Muscle layer of colon (tissue), 2 donors: ENCODE results near the gene LCK.

Experiments
- H3K27ac ChIP-seq: one replicate; pipeline ENCODE4 v1.7.0; 2013; ENCODE audit warnings: low read depth, mild to moderate bottlenecking, low read length, moderate library complexity
- H3K27me3 ChIP-seq, 2 donors: one replicate each; pipeline ENCODE4 v1.7.0; 2013; ENCODE audit warnings: low read length in 2 of 2, mild to moderate bottlenecking in 2 of 2; ENCODE audit not compliant: insufficient read depth in 2 of 2, control insufficient read depth in 1 of 2
- H3K36me3 ChIP-seq: one replicate; pipeline ENCODE4 v1.7.0; 2013; ENCODE audit warnings: mild to moderate bottlenecking, low read length; ENCODE audit not compliant: insufficient read depth
- H3K4me1 ChIP-seq: one replicate; pipeline ENCODE4 v1.7.0; 2013; ENCODE audit warnings: mild to moderate bottlenecking, low read length; ENCODE audit not compliant: insufficient read depth
- H3K4me3 ChIP-seq, 2 donors: one replicate each; pipeline ENCODE4 v1.7.0; 2013; ENCODE audit warnings: low read length in 2 of 2, low read depth in 1 of 2, mild to moderate bottlenecking in 1 of 2, moderate library complexity in 1 of 2
- H3K9ac ChIP-seq: one replicate; pipeline ENCODE4 v1.7.0; 2013; ENCODE audit warnings: low read length
- H3K9me3 ChIP-seq: one replicate; pipeline ENCODE4 v1.7.0; 2013; ENCODE audit warnings: mild to moderate bottlenecking, low read length
- donor health status: abdominal sarcoma.
- donor health status: Adenocarcinoma of cecum.

LCK gene

DNA sequence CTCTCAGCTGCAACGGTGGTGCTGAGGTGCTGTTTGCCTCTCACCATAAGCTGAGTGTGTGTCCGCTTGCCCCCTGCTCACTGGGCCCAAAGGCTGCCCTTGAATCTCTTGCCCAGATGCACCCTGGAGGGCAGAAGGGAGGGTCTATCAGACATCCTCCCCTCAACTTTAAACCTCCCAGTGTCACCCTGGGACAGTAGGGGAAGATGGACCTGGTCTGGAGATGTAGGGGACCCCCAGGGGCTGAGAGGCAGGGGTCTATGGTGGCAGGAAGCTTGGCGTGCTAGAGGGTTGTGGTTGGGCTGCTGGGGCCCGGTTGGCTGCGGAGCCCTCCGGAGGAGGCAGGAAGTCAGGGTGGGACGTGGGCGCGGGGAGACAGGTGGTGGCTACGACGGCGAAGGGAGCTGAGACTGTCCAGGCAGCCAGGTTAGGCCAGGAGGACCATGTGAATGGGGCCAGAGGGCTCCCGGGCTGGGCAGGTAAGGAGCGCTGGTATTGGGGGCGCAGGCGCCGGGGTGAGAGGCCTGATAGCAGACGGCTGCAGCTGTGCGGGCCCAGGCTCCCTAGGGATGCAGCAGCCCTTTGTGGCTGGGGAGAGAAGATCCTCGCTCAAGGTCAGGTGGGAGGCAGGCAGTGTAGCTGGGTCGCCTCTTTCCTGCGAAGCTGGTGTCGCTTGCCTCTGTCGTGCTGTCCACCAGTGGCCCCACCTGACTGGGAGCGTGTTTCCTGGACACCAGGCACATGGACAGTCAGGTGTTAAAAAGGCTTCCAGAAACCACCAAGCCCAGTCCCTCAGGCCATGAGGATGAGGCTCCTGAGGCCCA is at the start of gene LCK:
Gene LCK, plus strand, starts transcription at position 373 of the 824 bp plus-strand sequence. CDS start 23,065 bp downstream, outside the sequence.
- H3K4me1 ChIP-seq = peaks cover 27% of the 10 kb centered on the region
- no peaks in the 10 kb centered on the region for H3K9me3 ChIP-seq
- no peak within 1 kb of the TSS for H3K27ac ChIP-seq
- no peak within 1 kb of the TSS for H3K9ac ChIP-seq
- no peaks in the 10 kb centered on the region for H3K36me3 ChIP-seq
- no peaks in the 10 kb centered on the region for H3K27me3 ChIP-seq
- H3K4me3 ChIP-seq = no peak within 1 kb of the TSS

DNA sequence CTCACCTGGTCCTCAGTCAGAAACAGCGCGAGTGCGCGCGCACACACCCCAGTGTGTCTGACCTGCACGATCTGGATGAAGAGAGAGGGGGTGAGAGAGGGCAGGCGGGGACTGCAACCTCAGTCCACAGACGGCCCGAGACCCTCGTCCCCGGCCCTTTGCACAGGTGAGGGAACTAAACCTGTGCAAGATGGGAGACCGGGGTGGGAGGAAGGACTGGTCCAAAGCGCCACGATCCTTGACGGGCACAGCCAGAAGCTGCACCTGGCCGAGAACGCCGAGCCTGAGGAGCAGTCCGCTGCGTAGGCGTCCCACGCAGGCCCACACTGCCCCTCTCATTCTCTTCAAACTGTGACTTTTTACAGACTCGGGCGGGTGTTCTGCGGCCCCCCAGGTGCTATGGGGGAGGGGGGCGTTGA is 46.1 kb upstream of the LCK start:
- peaks cover 28% of the 10 kb centered on the region for H3K4me1 ChIP-seq
- H3K9me3 ChIP-seq = no peaks in the 10 kb centered on the region
- H3K27ac ChIP-seq = peak overlapping the region; percentile 78
- no peak overlapping the region for H3K9ac ChIP-seq
- H3K36me3 ChIP-seq = no peaks in the 10 kb centered on the region
- peak overlapping the region; percentile 72 to 79 for H3K4me3 ChIP-seq
- no peaks in the 10 kb centered on the region for H3K27me3 ChIP-seq

DNA sequence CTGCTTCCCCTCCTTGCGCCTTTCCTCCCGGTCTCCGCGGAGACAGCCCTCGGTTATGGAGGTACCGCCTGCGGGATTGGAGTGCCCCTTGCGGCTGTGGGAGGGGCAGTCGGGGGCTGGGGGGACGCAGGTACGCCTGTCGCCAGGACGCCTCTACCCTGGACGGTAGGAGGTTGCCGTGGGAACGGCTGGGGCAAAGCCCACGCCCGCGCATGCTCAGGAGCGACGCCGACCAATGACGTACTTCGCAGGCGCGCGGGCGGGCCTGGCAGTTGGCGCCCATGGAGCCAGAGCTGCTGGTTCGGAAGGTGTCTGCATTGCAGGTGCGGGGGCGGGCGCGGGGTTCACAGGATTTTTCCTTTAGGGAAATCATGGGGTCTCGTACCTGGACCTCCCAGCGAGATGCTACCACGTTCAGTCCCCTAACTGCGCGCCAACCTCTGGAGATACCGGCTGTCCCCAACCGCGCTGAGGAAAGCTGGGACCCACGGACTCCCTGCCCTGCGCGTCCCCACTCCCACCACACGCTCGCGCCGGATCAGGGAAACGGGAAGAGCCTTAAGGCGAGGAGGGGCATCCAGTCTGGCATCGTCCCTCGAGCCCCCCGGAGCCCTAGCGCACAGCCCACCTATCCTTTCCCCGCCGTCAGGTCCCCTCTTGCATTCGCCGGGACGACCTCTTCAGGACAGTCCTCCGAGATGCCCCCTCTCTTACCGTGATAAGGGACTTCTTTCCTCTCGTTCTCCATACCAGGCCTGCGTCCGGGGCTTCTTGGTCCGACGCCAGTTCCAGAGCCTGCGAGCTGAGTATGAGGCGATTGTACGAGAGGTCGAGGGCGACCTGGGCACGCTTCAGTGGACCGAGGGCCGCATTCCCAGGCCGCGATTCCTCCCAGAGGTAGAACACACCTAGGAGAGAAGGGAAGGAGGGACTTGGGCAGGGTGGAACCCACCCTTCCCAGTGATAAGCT is 45.4 kb upstream of the LCK start, which contains the start of gene IQCC:
Gene IQCC, plus strand, starts transcription at position 271 of the 970 bp plus-strand sequence. Its CDS starts 11 bp downstream, at position 282.
- Histone ChIP-seq H3K9ac (peak within 1 kb of the TSS; percentile 78), H3K4me3 (peak within 1 kb of the TSS; percentile 72 to 79), H3K4me1 (peaks cover 26% of the 10 kb centered on the region), H3K9me3 (no peaks in the 10 kb centered on the region), H3K36me3 (no peaks in the 10 kb centered on the region), H3K27ac (peak within 1 kb of the TSS; percentile 78), H3K27me3 (no peaks in the 10 kb centered on the region)

DNA sequence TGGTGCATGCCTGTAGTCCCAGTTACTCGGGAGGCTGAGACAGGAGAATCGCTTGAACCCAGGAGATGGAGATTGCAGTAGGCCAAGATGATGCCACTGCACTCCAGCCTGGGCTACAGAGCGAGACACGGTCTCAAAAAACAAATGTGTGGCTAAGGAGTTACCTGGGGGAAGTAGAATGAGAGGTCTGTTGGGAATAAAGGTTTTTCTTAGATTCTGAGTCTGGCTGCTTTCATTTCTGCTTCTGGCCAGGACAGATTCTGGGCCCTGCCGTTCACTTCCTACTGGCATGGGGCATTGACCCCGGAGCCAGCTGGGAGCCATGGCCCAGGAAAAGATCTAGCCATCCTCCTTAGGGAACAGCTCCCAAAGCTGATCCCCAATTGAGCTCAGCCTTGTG is 42.6 kb upstream of the LCK start:
- Histone ChIP-seq H3K27ac (no peak overlapping the region), H3K9me3 (no peaks in the 10 kb centered on the region), H3K4me1 (peaks cover 16% of the 10 kb centered on the region), H3K4me3 (no peak overlapping the region), H3K36me3 (no peaks in the 10 kb centered on the region), H3K27me3 (no peaks in the 10 kb centered on the region), H3K9ac (no peak overlapping the region)

DNA sequence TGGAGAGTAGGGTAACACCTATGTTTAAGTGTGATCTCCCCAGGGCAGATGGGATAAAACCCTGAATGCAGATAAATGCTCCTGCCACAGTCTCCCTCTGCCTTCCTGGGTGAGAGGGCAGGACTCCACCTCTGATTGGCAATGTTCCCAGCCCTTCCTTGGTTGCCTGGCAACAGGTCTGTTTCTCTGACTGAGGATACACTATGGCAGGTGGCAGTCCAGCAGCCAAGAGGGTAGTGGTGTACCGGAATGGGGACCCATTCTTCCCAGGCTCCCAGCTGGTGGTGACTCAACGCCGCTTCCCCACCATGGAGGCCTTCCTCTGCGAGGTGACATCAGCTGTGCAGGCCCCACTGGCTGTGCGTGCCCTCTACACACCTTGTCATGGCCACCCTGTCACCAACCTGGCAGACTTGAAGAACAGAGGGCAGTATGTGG is 42.2 kb upstream of the LCK start, which contains the start of gene DCDC2B:
Gene DCDC2B, plus strand, starts transcription at position 199 of the 438 bp plus-strand sequence. Its CDS starts 5 bp downstream, at position 204.
- H3K27me3 ChIP-seq = no peaks in the 10 kb centered on the region
- no peak within 1 kb of the TSS for H3K4me3 ChIP-seq
- no peak within 1 kb of the TSS for H3K9ac ChIP-seq
- H3K9me3 ChIP-seq = no peaks in the 10 kb centered on the region
- peaks cover 16% of the 10 kb centered on the region for H3K4me1 ChIP-seq
- no peak within 1 kb of the TSS for H3K27ac ChIP-seq
- H3K36me3 ChIP-seq = no peaks in the 10 kb centered on the region

DNA sequence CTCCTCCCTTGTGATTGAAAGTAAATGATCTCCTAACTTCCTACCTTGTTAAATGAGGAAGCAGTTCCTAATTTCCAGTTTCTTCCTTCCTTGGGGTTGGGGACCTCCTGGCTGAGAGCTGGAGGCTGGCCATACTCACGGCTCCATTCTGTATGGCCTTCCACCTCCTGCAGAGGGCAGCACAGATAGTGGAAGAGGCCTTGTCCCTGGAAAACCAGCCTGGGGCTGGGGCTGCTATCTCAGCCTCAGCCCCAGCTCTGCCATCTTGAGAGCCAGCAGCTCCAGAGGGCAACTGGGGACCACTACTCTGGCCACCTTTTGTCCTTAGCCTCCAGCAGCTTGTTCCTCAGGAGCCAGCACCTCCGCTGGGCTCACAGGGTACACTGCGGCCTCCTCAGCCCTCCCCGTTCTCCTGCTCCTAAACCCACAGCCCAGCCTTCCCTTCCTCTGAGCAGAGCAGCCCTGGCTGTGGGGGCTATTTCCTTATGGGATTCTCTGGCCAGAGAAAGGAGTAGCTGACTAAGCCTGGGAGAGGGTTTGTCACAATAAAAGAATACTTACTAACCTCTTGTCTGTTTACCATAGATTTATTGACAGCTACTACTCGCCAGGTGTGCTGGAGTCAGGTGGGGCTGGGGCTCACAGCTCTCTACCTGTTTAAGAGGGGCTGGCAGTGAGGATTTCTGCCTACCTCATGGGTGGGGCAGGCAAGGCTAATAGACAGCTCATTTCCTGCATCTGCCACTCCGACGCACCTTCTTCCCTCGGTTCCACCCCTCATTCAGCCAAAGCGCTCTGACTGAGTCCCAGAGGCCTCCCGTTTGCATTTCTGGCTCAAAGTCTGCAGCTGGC is 35.2 kb upstream of the LCK start:
- no peak overlapping the region for H3K27ac ChIP-seq
- H3K27me3 ChIP-seq = no peaks in the 10 kb centered on the region
- no peaks in the 10 kb centered on the region for H3K9me3 ChIP-seq
- H3K4me3 ChIP-seq = no peak overlapping the region
- H3K36me3 ChIP-seq = peaks cover 36% of the 10 kb centered on the region
- peaks cover 10% of the 10 kb centered on the region for H3K4me1 ChIP-seq
- H3K9ac ChIP-seq = no peak overlapping the region

DNA sequence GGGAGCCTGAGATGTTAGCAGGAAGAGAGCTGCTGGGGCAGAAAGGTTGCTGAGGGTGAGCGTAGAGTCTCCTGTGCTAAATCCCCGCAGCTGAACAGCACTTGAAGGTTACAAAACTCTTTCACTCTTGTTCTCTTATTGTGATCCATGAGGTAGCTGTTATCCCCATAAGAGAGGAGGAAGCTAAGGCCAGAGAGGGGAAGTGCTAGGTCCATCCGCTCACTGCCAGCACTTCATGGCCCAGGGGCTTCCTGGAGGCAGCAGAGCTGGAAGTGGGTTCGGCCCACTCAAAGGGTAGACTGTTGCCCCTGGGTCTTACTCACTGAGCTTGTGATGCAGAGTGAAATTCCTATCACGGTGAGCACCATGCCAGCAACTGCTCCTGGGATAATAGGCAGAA is 34.5 kb upstream of the LCK start:
- Histone ChIP-seq H3K9me3 (no peaks in the 10 kb centered on the region), H3K9ac (no peak overlapping the region), H3K4me3 (no peak overlapping the region), H3K36me3 (peaks cover 36% of the 10 kb centered on the region), H3K4me1 (peaks cover 17% of the 10 kb centered on the region), H3K27me3 (no peaks in the 10 kb centered on the region), H3K27ac (no peak overlapping the region)

DNA sequence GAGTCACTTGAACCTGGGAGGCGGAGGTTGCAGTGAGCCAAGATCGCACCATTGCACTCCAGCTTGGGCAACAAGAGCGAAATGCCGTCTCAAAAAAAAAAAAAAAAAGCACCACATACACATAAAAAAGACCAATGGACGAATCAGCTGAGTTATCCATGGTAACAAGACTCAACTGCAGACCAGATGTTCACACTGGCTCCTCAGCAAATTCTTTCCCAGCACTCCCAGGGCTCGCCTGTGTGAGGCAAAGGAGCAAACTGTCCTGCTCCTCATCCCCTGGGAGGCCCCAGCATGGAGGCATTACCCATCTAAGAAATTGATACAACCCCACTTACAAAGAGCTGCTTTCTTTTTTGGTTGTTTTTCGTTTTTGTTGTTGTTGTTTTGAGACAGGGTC is 32.0 kb upstream of the LCK start:
- Histone ChIP-seq H3K9ac (no peak overlapping the region), H3K4me1 (peaks cover 31% of the 10 kb centered on the region), H3K9me3 (no peaks in the 10 kb centered on the region), H3K4me3 (no peak overlapping the region), H3K27me3 (no peaks in the 10 kb centered on the region), H3K27ac (no peak overlapping the region), H3K36me3 (peaks cover 41% of the 10 kb centered on the region)

DNA sequence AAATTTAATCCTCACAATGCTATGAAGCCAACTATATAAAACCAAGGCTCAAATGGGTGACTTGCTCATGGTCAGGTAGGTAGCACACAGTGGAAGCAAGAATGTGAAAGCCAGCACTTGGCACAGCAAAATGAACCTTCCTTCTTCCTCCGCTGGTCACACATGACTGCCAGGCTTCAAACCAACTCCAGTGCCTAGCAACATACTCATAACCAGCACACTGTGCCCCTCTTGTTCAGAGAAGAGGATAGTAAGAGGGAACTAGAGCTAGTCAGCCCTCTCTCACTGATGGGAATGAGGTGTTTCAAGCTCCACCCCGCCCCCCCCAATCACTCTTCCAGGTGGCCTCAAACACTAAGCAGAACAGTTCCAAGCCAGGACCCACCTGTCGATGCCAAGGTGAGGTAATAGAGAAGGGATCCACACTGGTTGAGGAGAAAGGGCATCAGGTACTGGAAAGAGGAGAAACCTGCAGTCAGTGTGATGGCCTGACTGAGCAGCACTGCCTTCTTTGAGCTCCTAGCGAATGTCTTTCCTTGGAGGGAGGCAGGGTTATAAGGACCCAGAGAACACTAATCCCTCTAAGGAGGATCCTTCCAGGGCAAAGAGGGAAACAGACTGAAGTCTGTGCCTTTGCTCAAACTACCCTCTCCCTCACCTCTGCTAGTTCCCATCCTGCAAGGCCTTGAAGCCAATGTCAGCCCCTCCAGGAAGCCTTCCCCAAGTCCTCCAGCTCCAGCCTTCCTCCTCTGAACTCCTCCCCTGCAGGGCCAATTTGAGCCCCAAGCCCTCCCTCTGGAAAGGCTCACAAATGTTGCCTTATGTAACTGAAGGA is 30.1 kb upstream of the LCK start:
- H3K27me3 ChIP-seq = no peaks in the 10 kb centered on the region
- H3K9ac ChIP-seq = peak overlapping the region; percentile 99
- H3K4me3 ChIP-seq = peak overlapping the region; percentile 93 to 97
- H3K4me1 ChIP-seq = peaks cover 32% of the 10 kb centered on the region
- H3K9me3 ChIP-seq = no peaks in the 10 kb centered on the region
- H3K36me3 ChIP-seq = peaks cover 39% of the 10 kb centered on the region
- H3K27ac ChIP-seq = peak overlapping the region; percentile 87

DNA sequence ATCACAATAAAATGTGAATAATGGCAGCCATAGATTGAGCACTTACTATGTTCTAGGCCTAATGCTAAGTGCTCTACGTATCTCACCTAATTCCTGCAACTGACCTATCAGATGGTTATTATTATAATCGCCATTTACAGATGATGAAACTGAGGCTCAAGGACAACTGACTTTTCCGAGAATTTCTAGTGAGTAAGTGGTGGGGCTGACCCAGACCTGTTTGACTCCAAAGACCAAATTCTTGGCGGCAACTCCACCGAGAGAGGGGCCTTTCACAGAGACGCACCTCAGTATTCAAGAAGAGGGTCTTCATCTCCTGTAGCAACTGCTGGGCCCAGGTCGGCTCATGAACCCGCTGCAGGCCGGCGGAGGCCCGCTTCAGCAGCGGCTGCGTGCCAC is 29.5 kb upstream of the LCK start:
- Histone ChIP-seq H3K9me3 (no peaks in the 10 kb centered on the region), H3K27ac (peak overlapping the region; percentile 87), H3K4me1 (peaks cover 31% of the 10 kb centered on the region), H3K9ac (peak overlapping the region; percentile 99), H3K27me3 (no peaks in the 10 kb centered on the region), H3K4me3 (peak overlapping the region; percentile 93 to 97), H3K36me3 (peaks cover 36% of the 10 kb centered on the region)
